ENCODE measurements around the gene ETS2.
A peak's percentile ranks its signal among the peaks of the same experiment; 100 is the strongest.

The ETS2 gene

DNA sequence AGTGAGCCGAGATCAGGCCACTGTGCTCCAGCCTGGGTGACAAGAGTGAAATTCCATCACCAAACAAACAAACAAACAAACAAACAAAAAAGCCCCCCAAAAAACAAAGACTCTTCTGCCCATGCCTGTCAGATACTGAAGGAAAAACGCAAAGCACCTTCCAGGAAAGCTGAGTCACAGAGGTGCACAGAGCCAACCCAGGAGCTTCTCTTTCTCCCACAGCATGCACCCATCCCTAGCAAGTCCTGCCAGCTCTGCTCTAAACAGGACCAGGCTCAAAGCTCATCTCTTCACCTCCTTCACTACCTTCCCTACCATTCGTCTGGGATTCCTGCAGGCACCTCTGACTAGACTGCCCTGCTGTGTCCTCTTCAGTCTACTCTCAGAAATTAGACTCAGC, 46.5 kb downstream of the ETS2 start:
- no peak overlapping the region for H3K4me3 ChIP-seq (replicated peaks; ENCODE audit: insufficient read depth, low read length)
- no peak overlapping the region for H3K27ac ChIP-seq (replicated peaks)
- H3K27me3 ChIP-seq (ENCODE audit: insufficient read depth, poor library complexity, severe bottlenecking), result no peaks in the 10 kb centered on the region
- TF ChIP-seq, protein P1, sequence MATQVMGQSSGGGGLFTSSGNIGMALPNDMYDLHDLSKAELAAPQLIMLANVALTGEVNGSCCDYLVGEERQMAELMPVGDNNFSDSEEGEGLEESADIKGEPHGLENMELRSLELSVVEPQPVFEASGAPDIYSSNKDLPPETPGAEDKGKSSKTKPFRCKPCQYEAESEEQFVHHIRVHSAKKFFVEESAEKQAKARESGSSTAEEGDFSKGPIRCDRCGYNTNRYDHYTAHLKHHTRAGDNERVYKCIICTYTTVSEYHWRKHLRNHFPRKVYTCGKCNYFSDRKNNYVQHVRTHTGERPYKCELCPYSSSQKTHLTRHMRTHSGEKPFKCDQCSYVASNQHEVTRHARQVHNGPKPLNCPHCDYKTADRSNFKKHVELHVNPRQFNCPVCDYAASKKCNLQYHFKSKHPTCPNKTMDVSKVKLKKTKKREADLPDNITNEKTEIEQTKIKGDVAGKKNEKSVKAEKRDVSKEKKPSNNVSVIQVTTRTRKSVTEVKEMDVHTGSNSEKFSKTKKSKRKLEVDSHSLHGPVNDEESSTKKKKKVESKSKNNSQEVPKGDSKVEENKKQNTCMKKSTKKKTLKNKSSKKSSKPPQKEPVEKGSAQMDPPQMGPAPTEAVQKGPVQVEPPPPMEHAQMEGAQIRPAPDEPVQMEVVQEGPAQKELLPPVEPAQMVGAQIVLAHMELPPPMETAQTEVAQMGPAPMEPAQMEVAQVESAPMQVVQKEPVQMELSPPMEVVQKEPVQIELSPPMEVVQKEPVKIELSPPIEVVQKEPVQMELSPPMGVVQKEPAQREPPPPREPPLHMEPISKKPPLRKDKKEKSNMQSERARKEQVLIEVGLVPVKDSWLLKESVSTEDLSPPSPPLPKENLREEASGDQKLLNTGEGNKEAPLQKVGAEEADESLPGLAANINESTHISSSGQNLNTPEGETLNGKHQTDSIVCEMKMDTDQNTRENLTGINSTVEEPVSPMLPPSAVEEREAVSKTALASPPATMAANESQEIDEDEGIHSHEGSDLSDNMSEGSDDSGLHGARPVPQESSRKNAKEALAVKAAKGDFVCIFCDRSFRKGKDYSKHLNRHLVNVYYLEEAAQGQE (IDR thresholded peaks at IDR 0.05; ENCODE audit: insufficient replicate concordance, low read depth), result no peak
- TF ChIP-seq, protein P2, sequence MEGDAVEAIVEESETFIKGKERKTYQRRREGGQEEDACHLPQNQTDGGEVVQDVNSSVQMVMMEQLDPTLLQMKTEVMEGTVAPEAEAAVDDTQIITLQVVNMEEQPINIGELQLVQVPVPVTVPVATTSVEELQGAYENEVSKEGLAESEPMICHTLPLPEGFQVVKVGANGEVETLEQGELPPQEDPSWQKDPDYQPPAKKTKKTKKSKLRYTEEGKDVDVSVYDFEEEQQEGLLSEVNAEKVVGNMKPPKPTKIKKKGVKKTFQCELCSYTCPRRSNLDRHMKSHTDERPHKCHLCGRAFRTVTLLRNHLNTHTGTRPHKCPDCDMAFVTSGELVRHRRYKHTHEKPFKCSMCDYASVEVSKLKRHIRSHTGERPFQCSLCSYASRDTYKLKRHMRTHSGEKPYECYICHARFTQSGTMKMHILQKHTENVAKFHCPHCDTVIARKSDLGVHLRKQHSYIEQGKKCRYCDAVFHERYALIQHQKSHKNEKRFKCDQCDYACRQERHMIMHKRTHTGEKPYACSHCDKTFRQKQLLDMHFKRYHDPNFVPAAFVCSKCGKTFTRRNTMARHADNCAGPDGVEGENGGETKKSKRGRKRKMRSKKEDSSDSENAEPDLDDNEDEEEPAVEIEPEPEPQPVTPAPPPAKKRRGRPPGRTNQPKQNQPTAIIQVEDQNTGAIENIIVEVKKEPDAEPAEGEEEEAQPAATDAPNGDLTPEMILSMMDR (IDR thresholded peaks at IDR 0.05; ENCODE audit: insufficient read depth, low read length), result no peak
- TF ChIP-seq POLR2AphosphoS5 (IDR thresholded peaks at IDR 0.05; ENCODE audit: low read depth) (no peak), SPI1 (IDR thresholded peaks at IDR 0.05; ENCODE audit: borderline replicate concordance, low read depth) (no peak), GABPA (IDR thresholded peaks at IDR 0.05; ENCODE audit: low read depth) (no peak)
- no peak for DNase-seq (ENCODE audit: low read depth in 1 of 2, low spot score in 1 of 2)

DNA sequence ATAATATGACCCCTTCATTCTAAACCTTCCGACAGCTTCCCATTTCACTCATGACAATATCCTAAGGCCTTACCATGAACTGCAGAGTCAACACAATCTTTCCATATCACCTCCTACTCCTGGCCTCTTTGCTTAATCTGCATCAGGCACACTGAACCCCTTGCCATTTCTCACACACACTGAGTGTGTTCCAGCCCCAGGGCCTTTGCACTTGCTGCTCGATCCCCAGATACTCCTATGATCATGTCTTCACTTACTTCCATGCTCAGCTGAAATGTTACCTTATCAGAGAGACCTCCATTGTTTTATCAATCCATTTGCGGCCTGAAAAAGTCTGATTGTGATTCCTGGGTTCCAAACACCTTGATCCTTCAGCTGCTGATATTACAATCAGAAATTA, 47.0 kb downstream of the ETS2 start:
- Histone ChIP-seq H3K4me3 (replicated peaks; ENCODE audit: insufficient read depth, low read length) (no peak overlapping the region), H3K27ac (replicated peaks) (no peak overlapping the region), H3K27me3 (ENCODE audit: insufficient read depth, poor library complexity, severe bottlenecking) (no peaks in the 10 kb centered on the region)
- TF ChIP-seq, protein P2 (IDR thresholded peaks at IDR 0.05; ENCODE audit: insufficient read depth, low read length), result no peak
- TF ChIP-seq POLR2AphosphoS5 (IDR thresholded peaks at IDR 0.05; ENCODE audit: low read depth), result no peak
- TF ChIP-seq, protein P1 (IDR thresholded peaks at IDR 0.05; ENCODE audit: insufficient replicate concordance, low read depth), result no peak
- TF ChIP-seq SPI1 (IDR thresholded peaks at IDR 0.05; ENCODE audit: borderline replicate concordance, low read depth), result no peak
- no peak for TF ChIP-seq GABPA (IDR thresholded peaks at IDR 0.05; ENCODE audit: low read depth)
- no peak for DNase-seq (ENCODE audit: low read depth in 1 of 2, low spot score in 1 of 2)

DNA sequence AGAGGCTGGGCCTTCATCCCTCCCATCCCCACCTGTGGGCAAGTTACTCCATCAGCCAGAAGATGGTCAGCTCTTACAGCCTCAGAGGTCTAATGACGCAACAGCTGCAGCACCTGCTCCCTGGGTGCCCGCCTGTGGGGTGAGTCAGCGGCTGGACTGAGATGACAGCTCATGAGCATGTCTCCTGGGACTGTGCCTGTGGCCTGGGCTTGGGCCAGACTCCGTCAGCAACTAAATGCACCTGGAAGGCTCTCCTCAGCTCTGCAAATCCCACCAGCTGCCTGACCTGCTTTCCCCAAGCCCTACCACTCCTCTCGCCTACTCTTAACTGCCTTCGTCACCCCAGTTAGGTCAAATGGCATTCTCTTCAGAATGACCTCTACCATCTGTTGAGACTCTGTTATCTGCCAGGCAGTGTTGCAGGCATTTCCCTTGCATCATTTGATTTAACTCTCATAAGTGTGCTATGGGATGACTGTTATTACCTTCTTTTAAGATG, 47.7 kb downstream of the ETS2 start:
- Histone ChIP-seq H3K27ac (replicated peaks) (no peak overlapping the region), H3K4me3 (replicated peaks; ENCODE audit: insufficient read depth, low read length) (no peak overlapping the region), H3K27me3 (ENCODE audit: insufficient read depth, poor library complexity, severe bottlenecking) (no peaks in the 10 kb centered on the region)
- TF ChIP-seq POLR2AphosphoS5 (IDR thresholded peaks at IDR 0.05; ENCODE audit: low read depth) (peak; percentile 84; the same call in 1 of the 2 replicates), GABPA (IDR thresholded peaks at IDR 0.05; ENCODE audit: low read depth) (no peak)
- DNase-seq (ENCODE audit: low read depth in 1 of 2, low spot score in 1 of 2), result peak; percentile 61 to 62

DNA sequence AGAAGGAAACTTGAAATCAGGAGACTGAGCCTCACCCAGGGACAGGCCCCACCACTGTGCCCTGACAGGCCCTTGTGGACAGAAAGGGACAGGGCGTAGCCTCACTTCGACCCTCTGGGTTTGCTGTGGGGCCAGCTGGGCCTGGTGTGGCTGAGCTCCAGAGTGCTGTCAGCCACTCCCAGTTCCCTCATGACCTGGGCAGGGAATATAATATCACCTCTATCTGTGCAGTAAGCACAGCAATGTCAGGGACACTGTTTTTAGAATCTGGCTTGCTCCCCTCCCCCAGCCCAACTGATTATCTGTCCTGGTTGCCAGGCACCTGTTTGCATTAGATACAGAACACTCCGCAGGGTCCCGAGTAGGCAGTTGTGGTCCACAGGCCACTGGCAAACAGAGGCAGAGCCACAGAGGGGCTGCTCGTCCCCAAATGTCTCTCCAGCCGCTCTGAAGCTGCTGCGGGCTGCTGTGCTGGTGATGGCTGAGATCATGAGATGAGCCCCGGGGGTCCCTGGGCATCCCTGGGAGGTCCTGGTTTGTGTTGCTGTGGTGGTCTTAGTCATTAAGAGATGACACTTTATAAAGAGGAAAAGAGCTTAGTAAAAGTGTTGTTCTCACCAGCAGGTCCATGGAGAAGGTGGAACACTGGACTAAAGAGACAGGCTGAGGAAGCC, 51.6 kb downstream of the ETS2 start:
- DNase-seq (ENCODE audit: low read depth in 1 of 2, low spot score in 1 of 2), result no peak
- Histone ChIP-seq H3K27me3 (ENCODE audit: insufficient read depth, poor library complexity, severe bottlenecking) (no peaks in the 10 kb centered on the region), H3K27ac (replicated peaks) (no peak overlapping the region), H3K4me3 (replicated peaks; ENCODE audit: insufficient read depth, low read length) (no peak overlapping the region)
- TF ChIP-seq, protein P1 (IDR thresholded peaks at IDR 0.05; ENCODE audit: insufficient replicate concordance, low read depth), result no peak
- TF ChIP-seq POLR2AphosphoS5 (IDR thresholded peaks at IDR 0.05; ENCODE audit: low read depth) (no peak), GABPA (IDR thresholded peaks at IDR 0.05; ENCODE audit: low read depth) (no peak), SPI1 (IDR thresholded peaks at IDR 0.05; ENCODE audit: borderline replicate concordance, low read depth) (no peak)
- TF ChIP-seq, protein P2 (IDR thresholded peaks at IDR 0.05; ENCODE audit: insufficient read depth, low read length), result no peak
